HepG2 (cell line): ENCODE measurements around the gene CDK2. TPM values are rescaled to one million over a fixed set of nuclear protein-coding genes. Genes with fewer than 3 reads are reported as not detected.

Experiments used
- ELF4 ChIP-seq: sonication (generic); formaldehyde crosslinking; IDR thresholded peaks from 2 replicates; pipeline ENCODE4 v1.5.0; 2020; ENCODE audit warnings: missing genetic modification reagents, mild to moderate bottlenecking, moderate library complexity, borderline replicate concordance
- EZH2 ChIP-seq: conservative IDR thresholded peaks from 2 replicates; pipeline ENCODE4 v1.6.1; 2012; ENCODE audit warnings: mild to moderate bottlenecking, low read depth, low read length, moderate library complexity
- GABPB1 ChIP-seq: IDR thresholded peaks from 2 replicates; pipeline ENCODE4 v1.6.1; 2016; ENCODE audit warnings: mild to moderate bottlenecking, missing genetic modification reagents, moderate library complexity, missing compliant biosample characterization
- KMT2B ChIP-seq: IDR thresholded peaks from 2 replicates; pipeline ENCODE4 v1.6.1; 2016; ENCODE audit warnings: missing genetic modification reagents, missing compliant biosample characterization
- MLLT10 ChIP-seq: sonication (generic); formaldehyde crosslinking; IDR thresholded peaks from 2 replicates; pipeline ENCODE4 v1.4.0; 2020; ENCODE audit warnings: missing genetic modification reagents
- NFIC ChIP-seq: IDR thresholded peaks from 2 replicates; pipeline ENCODE4 v1.6.1; 2012; ENCODE audit warnings: mild to moderate bottlenecking, low read length, inconsistent platforms
- ONECUT2 ChIP-seq: sonication (generic); formaldehyde crosslinking; IDR thresholded peaks from 2 replicates; pipeline ENCODE4 v1.4.0; 2020; ENCODE audit warnings: missing genetic modification reagents
- PHF5A ChIP-seq: IDR thresholded peaks from one replicate; pipeline ENCODE4 v1.6.1; 2018; ENCODE audit warnings: low read depth, missing genetic modification reagents; ENCODE audit not compliant: unreplicated experiment
- POGZ ChIP-seq: sonication (generic); formaldehyde crosslinking; IDR thresholded peaks from 2 replicates; pipeline ENCODE4 v1.4.0; 2020; ENCODE audit warnings: mild to moderate bottlenecking, missing genetic modification reagents
- PPARG ChIP-seq: conservative IDR thresholded peaks from 2 replicates; pipeline ENCODE4 v1.6.1; 2016; ENCODE audit warnings: missing biosample characterization, missing genetic modification reagents
- TCF7L2 ChIP-seq: IDR thresholded peaks from 2 replicates; pipeline ENCODE4 v1.6.1; 2011; ENCODE audit warnings: mild to moderate bottlenecking, low read depth, low read length, moderate library complexity
- TIGD3 ChIP-seq: sonication (generic); formaldehyde crosslinking; IDR thresholded peaks from 2 replicates; pipeline ENCODE4 v1.5.1; 2020; ENCODE audit warnings: mild to moderate bottlenecking, missing genetic modification reagents, borderline replicate concordance
- ZMYM4 ChIP-seq: sonication (generic); formaldehyde crosslinking; IDR thresholded peaks from 2 replicates; pipeline ENCODE4 v1.8.1; 2023; ENCODE audit warnings: mild to moderate bottlenecking, missing genetic modification reagents
- ZNF550 ChIP-seq: sonication (generic); formaldehyde crosslinking; IDR thresholded peaks from 2 replicates; pipeline ENCODE4 v1.4.0; 2020; ENCODE audit warnings: mild to moderate bottlenecking, missing genetic modification reagents, borderline replicate concordance
- ZNF761 ChIP-seq: sonication (generic); formaldehyde crosslinking; conservative IDR thresholded peaks from 2 replicates; pipeline ENCODE4 v1.4.0; 2020; ENCODE audit warnings: mild to moderate bottlenecking, missing genetic modification reagents
- polyA plus RNA-seq, 8 experiments: library from polyadenylated mRNA; depleted of rRNA in 3 of 8; stranded (reverse) in 7 of 8; unstranded in 1 of 8; fragments of >200 nt; fragmentation: Illumina TruSeq in 4 of 8; extraction: Trizol in 4 of 8; gene quantifications; 2 replicates each; pipeline versions ENCODE4 v1.2.1 to v1.2.3, GENCODE V29; 2011 to 2016; ENCODE audit warnings: low read depth in 4 of 8, missing spikeins in 1 of 8, mixed read lengths in 1 of 8; ENCODE audit not compliant: insufficient read depth in 1 of 8
- total RNA-seq, 5 experiments: library from RNA; depleted of rRNA; stranded (reverse); fragments of >200 nt; fragmentation: Illumina TruSeq; extraction: Trizol; gene quantifications; 2 replicates each; pipeline ENCODE4 v1.2.3, GENCODE V29; 2016; ENCODE audit warnings: low read depth in 1 of 5
- TF ChIP-seq, protein P1 (sequence below): sonication (generic); formaldehyde crosslinking; IDR thresholded peaks from 2 replicates; pipeline ENCODE4 v1.5.0; 2020; ENCODE audit warnings: mild to moderate bottlenecking, missing genetic modification reagents
- TF ChIP-seq, protein P2 (sequence below): sonication (generic); formaldehyde crosslinking; IDR thresholded peaks from 2 replicates; pipeline ENCODE4 v1.9.0; 2022; ENCODE audit warnings: missing genetic modification reagents, mild to moderate bottlenecking, borderline replicate concordance
- TF ChIP-seq, protein P3 (sequence below): sonication (generic); formaldehyde crosslinking; IDR thresholded peaks from 2 replicates; pipeline ENCODE4 v1.9.0; 2021; ENCODE audit warnings: missing genetic modification reagents, mild to moderate bottlenecking, borderline replicate concordance
- TF ChIP-seq, protein P4 (sequence below): sonication (generic); formaldehyde crosslinking; conservative IDR thresholded peaks from 2 replicates; pipeline ENCODE4 v1.8.1; 2023; ENCODE audit warnings: missing genetic modification reagents
- TF ChIP-seq, protein P5 (sequence below): sonication (generic); formaldehyde crosslinking; IDR thresholded peaks from 2 replicates; pipeline ENCODE4 v1.4.0; 2020; ENCODE audit warnings: mild to moderate bottlenecking, missing genetic modification reagents

The CDK2 gene
- total and polyA plus RNA-seq, 2 of the 13 experiments (the other 11 are each of a cell fraction or from before 2014, with no cell fraction given), result 47.5 to 52.6 TPM

DNA sequence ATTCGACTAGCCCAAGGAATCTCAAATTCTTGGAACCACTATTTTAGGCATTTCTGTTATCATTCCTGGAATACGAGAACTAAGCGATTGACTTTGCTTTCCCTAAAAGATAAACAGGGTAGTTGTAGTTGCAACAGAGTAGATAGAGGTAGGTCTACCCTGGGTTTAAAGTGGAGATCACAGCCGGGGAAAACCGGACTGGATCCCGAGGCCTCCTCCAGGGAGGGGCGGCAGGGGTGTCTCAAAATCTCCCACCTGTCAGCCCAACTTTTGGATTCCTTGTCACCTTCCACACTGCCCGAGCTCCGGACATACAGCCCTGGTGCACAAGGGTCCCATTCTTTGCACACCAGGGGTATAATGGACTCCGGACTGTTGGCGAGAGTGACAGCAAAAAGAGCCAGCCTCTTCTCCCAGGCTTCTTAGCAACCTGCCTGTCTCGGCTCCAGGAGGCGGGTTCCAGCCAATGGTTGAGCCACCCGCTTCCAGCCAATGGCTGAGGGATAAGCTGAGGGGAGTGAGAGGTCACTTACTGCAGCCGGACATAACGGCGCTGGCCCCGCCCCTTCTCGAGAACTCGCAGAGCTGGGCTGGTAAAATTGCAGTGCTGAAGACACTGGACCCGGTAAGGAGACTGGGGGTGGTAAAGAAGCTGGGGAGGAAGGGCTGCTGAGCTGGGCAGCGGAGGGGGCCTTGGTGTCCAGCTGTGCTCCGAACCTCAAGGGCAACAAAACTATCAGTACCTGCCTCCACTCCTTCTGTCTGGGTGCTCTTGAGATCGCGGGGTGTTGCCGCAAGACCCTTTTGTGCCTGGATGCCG is 30.3 kb downstream of the CDK2 start, which contains the start of gene SUOX (continued):
- TF ChIP-seq, protein P1, sequence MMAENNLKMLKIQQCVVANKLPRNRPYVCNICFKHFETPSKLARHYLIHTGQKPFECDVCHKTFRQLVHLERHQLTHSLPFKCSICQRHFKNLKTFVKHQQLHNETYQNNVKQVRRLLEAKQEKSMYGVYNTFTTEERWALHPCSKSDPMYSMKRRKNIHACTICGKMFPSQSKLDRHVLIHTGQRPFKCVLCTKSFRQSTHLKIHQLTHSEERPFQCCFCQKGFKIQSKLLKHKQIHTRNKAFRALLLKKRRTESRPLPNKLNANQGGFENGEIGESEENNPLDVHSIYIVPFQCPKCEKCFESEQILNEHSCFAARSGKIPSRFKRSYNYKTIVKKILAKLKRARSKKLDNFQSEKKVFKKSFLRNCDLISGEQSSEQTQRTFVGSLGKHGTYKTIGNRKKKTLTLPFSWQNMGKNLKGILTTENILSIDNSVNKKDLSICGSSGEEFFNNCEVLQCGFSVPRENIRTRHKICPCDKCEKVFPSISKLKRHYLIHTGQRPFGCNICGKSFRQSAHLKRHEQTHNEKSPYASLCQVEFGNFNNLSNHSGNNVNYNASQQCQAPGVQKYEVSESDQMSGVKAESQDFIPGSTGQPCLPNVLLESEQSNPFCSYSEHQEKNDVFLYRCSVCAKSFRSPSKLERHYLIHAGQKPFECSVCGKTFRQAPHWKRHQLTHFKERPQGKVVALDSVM (CRISPR knock-in tag), result no peak; the same call in none of the 2 replicates
- no peak for TF ChIP-seq ONECUT2 (CRISPR knock-in tag)
- no peak for TF ChIP-seq ZNF761 (CRISPR knock-in tag)
- TF ChIP-seq ZNF550 (CRISPR knock-in tag), result no peak
- peak; percentile 42; the same call in 1 of the 2 replicates for TF ChIP-seq KMT2B (CRISPR knock-in tag)
- no peak for TF ChIP-seq EZH2
- TF ChIP-seq ELF4 (CRISPR knock-in tag), result peak; percentile 7; the same call in 1 of the 2 replicates
- TF ChIP-seq, protein P2, sequence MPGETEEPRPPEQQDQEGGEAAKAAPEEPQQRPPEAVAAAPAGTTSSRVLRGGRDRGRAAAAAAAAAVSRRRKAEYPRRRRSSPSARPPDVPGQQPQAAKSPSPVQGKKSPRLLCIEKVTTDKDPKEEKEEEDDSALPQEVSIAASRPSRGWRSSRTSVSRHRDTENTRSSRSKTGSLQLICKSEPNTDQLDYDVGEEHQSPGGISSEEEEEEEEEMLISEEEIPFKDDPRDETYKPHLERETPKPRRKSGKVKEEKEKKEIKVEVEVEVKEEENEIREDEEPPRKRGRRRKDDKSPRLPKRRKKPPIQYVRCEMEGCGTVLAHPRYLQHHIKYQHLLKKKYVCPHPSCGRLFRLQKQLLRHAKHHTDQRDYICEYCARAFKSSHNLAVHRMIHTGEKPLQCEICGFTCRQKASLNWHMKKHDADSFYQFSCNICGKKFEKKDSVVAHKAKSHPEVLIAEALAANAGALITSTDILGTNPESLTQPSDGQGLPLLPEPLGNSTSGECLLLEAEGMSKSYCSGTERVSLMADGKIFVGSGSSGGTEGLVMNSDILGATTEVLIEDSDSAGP, result peak; percentile 84; the same call in 1 of the 2 replicates
- no peak for TF ChIP-seq PPARG (CRISPR knock-in tag)
- TF ChIP-seq, protein P3, sequence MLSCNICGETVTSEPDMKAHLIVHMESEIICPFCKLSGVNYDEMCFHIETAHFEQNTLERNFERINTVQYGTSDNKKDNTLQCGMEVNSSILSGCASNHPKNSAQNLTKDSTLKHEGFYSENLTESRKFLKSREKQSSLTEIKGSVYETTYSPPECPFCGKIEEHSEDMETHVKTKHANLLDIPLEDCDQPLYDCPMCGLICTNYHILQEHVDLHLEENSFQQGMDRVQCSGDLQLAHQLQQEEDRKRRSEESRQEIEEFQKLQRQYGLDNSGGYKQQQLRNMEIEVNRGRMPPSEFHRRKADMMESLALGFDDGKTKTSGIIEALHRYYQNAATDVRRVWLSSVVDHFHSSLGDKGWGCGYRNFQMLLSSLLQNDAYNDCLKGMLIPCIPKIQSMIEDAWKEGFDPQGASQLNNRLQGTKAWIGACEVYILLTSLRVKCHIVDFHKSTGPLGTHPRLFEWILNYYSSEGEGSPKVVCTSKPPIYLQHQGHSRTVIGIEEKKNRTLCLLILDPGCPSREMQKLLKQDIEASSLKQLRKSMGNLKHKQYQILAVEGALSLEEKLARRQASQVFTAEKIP, result no peak
- TF ChIP-seq TIGD3 (CRISPR knock-in tag), result no peak
- TF ChIP-seq TCF7L2, result no peak
- TF ChIP-seq GABPB1 (CRISPR knock-in tag), result peak; percentile 61; the same call in 1 of the 2 replicates
- peak; percentile 58; the same call in 1 of the 2 replicates for TF ChIP-seq ZMYM4 (CRISPR knock-in tag)
- TF ChIP-seq, protein P4, sequence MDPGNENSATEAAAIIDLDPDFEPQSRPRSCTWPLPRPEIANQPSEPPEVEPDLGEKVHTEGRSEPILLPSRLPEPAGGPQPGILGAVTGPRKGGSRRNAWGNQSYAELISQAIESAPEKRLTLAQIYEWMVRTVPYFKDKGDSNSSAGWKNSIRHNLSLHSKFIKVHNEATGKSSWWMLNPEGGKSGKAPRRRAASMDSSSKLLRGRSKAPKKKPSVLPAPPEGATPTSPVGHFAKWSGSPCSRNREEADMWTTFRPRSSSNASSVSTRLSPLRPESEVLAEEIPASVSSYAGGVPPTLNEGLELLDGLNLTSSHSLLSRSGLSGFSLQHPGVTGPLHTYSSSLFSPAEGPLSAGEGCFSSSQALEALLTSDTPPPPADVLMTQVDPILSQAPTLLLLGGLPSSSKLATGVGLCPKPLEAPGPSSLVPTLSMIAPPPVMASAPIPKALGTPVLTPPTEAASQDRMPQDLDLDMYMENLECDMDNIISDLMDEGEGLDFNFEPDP (CRISPR knock-in tag), result no peak
- TF ChIP-seq NFIC, result no peak
- no peak; the same call in 1 of the 2 replicates for TF ChIP-seq POGZ
- peak; percentile 53 for TF ChIP-seq PHF5A (CRISPR knock-in tag)
- TF ChIP-seq MLLT10 (CRISPR knock-in tag), result no peak
- TF ChIP-seq, protein P5, sequence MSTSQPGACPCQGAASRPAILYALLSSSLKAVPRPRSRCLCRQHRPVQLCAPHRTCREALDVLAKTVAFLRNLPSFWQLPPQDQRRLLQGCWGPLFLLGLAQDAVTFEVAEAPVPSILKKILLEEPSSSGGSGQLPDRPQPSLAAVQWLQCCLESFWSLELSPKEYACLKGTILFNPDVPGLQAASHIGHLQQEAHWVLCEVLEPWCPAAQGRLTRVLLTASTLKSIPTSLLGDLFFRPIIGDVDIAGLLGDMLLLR (CRISPR knock-in tag), result no peak
